ENCODE data around the gene MYH10. TPM values are rescaled to one million over a fixed set of nuclear protein-coding genes. Genes with fewer than 3 reads are reported as not detected.
"Not testable (repeated sequence)": the region's sequence is repeated elsewhere in the genome, so short reads cannot be mapped to it uniquely, and the experiment has no call there.

MYH10 gene
- total RNA-seq, 2 donors from 2014 or later, result 12.4 to 17.0 TPM

DNA sequence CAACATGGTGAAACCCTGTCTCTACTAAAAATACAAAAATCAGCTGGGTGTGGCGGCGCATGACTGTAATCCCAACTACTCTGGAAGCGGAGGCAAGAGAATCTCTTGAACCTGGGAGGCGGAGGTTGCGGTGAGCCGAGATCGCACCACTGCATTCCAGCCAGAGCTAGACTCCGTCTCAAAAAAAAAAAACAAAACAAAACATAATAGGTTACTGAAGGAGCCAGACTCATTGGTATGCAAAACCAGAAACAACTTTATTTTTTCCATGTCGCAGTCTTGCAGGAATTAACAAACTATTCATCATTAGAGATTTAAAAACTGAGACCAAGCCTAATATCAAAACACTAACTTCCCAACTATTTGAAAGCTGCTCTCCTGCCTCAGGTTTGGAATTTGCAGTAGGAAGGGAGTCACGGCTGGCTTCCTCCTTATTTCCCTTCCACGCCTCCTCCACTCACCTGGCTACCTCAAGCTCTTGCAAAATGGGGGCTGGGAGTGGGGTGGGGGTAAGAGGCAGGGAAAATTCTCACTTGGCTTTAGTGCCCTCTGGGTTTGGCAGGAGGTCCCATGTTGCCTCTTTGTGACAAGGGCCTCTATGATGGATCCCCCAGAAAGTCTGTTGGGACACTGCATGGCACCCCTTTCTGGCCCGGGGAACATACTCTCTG, 34.1 kb upstream of the MYH10 start:
- no peaks in the 10 kb centered on the region for H3K36me3 ChIP-seq
- H3K4me1 ChIP-seq, result no peaks in the 10 kb centered on the region
- no peak overlapping the region for H3K27ac ChIP-seq
- TF ChIP-seq, protein P1, sequence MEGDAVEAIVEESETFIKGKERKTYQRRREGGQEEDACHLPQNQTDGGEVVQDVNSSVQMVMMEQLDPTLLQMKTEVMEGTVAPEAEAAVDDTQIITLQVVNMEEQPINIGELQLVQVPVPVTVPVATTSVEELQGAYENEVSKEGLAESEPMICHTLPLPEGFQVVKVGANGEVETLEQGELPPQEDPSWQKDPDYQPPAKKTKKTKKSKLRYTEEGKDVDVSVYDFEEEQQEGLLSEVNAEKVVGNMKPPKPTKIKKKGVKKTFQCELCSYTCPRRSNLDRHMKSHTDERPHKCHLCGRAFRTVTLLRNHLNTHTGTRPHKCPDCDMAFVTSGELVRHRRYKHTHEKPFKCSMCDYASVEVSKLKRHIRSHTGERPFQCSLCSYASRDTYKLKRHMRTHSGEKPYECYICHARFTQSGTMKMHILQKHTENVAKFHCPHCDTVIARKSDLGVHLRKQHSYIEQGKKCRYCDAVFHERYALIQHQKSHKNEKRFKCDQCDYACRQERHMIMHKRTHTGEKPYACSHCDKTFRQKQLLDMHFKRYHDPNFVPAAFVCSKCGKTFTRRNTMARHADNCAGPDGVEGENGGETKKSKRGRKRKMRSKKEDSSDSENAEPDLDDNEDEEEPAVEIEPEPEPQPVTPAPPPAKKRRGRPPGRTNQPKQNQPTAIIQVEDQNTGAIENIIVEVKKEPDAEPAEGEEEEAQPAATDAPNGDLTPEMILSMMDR (IDR thresholded peaks at IDR 0.05), result no peak
- no peak overlapping the region for H3K9ac ChIP-seq (ENCODE audit: low read depth in 2 of 2, low read length in 2 of 2)
- H3K27me3 ChIP-seq, result no peaks in the 10 kb centered on the region
- H3K9me3 ChIP-seq, result no peaks in the 10 kb centered on the region
- no peak overlapping the region for H3K4me3 ChIP-seq
- intact Hi-C loops (cut with DNase I), result no loop called here
- DNase-seq, result no peak

DNA sequence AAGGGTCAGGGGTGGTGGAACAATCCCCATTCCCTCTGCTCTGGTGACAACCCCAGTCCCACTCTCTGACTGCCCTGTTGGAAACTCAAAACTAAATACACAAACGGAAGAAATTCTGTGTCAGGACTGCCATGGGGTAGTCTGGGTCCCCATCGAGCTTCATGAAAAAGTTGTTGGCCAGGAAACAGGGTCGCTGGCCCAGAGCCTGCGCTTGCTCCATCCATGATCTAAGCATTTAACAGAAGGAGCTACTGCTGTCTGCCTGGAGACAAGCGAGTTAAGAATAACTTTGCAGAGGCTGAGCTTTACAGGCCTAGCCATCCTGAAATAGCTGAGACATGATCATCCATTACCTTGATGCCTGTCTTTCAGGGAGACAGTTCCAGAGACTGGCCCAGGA, 32.4 kb upstream of the MYH10 start:
- TF ChIP-seq, protein P1 (IDR thresholded peaks at IDR 0.05), result no peak
- intact Hi-C loops (cut with DNase I), result no loop called here
- Histone ChIP-seq H3K4me3 (no peak overlapping the region), H3K27ac (no peak overlapping the region), H3K36me3 (no peaks in the 10 kb centered on the region), H3K9ac (ENCODE audit: low read depth in 2 of 2, low read length in 2 of 2) (no peak overlapping the region), H3K9me3 (no peaks in the 10 kb centered on the region), H3K27me3 (no peaks in the 10 kb centered on the region), H3K4me1 (no peaks in the 10 kb centered on the region)
- no peak for DNase-seq

DNA sequence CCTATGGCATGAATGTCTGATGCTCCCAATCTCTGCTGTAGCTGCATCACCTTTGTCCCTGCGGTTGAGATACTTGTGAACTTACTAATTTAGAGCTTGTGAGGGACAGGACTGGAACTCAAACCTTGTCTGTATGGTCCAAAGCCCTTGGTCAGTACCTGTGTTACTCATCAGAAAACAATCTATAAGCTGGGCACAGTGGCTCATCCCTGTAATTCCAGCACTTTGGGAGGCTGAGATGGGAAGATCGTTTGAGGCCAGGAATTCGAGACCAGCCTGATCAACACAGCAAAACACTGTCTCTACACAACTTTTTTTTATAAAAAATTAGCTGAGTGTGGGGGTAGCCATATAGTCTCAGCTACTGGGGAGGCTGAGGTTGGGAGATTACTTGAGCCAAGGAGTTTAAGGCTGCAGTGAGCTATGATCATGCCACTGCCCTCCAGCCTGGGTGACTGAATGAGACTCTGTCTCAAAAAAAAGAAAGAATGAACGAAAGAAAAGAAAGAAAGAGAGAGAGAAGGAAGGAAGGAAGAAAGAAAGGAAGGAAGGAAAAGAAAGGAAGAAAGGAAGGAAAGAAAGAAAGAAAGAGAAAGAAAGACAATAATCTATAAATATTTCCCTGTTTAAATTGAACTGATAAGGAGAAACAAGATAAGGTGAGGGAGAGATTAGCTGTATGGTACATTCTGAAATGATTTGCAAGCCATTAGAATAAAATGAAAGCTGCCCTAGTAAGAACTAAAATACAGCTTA, 31.7 kb upstream of the MYH10 start:
- no peak overlapping the region for H3K4me3 ChIP-seq
- H3K9ac ChIP-seq (ENCODE audit: low read depth in 2 of 2, low read length in 2 of 2), result no peak overlapping the region
- DNase-seq, result no peak
- no peaks in the 10 kb centered on the region for H3K36me3 ChIP-seq
- TF ChIP-seq, protein P1 (IDR thresholded peaks at IDR 0.05), result no peak
- H3K27ac ChIP-seq, result no peak overlapping the region
- H3K9me3 ChIP-seq, result no peaks in the 10 kb centered on the region
- H3K4me1 ChIP-seq, result no peaks in the 10 kb centered on the region
- H3K27me3 ChIP-seq, result no peaks in the 10 kb centered on the region
- intact Hi-C loops (cut with DNase I), result no loop called here

DNA sequence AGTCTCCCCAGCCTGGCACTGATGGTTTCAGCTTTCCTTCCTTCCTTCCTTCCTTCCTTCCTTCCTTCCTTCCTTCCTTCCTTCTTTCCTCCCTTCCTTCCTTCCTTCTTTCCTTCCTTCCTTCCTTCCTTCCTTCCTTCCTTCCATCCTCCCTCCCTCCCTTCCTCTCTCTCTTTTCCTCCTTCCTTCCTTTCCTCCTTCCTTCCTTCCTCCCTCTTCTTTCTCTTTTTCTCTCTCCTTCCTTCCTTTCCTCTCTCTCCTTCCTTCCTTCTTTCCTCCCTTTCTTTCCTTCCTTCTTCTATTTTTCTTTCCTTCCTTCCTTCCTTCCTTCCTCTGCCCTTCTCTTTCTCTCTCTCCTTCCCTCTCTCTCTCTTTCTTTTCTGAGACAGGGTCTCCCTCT, 30.2 kb upstream of the MYH10 start:
- H3K36me3 ChIP-seq; DNase-seq; H3K4me3 ChIP-seq; H3K9ac ChIP-seq (ENCODE audit: low read depth in 2 of 2, low read length in 2 of 2); H3K27me3 ChIP-seq; H3K4me1 ChIP-seq; intact Hi-C loops (cut with DNase I); H3K27ac ChIP-seq; H3K9me3 ChIP-seq: not testable (repeated sequence)

DNA sequence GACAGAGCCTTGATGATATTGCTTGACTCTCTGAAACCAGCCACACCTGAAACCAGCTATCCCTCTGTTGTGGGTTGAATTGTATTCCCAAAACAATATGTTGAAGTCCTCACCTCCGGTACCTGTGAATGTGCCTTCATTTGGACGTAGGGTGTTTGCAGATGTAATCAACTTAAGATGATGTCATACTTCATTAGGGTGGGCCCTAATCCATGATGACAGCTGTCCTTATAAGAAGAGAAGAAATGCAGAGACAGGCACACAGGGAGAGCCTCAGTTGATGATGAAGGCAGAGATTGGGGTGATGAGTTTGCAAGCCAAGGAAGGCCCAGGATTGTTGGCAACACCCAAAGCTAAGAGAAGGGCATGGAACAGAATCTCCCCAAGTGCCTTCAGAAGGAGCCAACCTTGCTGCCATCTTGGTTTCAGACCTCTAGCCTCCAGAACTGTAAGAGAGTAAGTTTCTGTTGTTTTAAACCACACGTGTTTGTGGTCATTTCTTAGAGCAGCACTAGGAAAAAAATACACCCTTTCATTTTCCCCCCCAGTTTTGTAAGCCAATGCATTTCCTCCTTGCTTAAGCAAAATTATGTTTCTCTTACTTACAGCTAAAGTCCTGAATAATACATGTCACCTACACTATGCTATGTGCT, 29.4 kb upstream of the MYH10 start:
- H3K4me1 ChIP-seq, result no peaks in the 10 kb centered on the region
- intact Hi-C loops (cut with DNase I), result no loop called here
- TF ChIP-seq, protein P1 (IDR thresholded peaks at IDR 0.05), result no peak
- no peak overlapping the region for H3K27ac ChIP-seq
- H3K9ac ChIP-seq (ENCODE audit: low read depth in 2 of 2, low read length in 2 of 2), result no peak overlapping the region
- no peaks in the 10 kb centered on the region for H3K9me3 ChIP-seq
- DNase-seq, result no peak
- no peak overlapping the region for H3K4me3 ChIP-seq
- H3K27me3 ChIP-seq, result no peaks in the 10 kb centered on the region
- no peaks in the 10 kb centered on the region for H3K36me3 ChIP-seq

All from colonic mucosa (tissue), 4 donors.